Adipose tissue (tissue), 3 donors: ENCODE results near the gene KDM1B. TPM values are rescaled to one million over a fixed set of nuclear protein-coding genes. Genes with fewer than 3 reads are reported as not detected.

ENCODE experiments used
- H3K27ac ChIP-seq: one replicate; pipeline ENCODE4 v1.5.1; 2013; ENCODE audit warnings: low read depth, low read length
- WGBS, 3 donors: extraction: QIAGEN DNeasy Blood & Tissue Kit; methylation state at CpG; one replicate each; pipeline ENCODE4 v1.1.7; 2013; 5-methylcytosine and 5-hydroxymethylcytosine counted together
- polyA plus RNA-seq, 3 donors: library from polyadenylated mRNA; stranded (reverse); fragments of 200-250 nt; gene quantifications; one replicate each; pipeline ENCODE4 v1.2.3, GENCODE V29; 2013
- donor health status: healthy with polysubstance abuse.
- donor health status: Bipolar disorder and iron deficiency.
- donor health status: healthy.

KDM1B gene
- polyA plus RNA-seq, 3 donors, result 4.0 to 9.7 (median 4.9) TPM

DNA sequence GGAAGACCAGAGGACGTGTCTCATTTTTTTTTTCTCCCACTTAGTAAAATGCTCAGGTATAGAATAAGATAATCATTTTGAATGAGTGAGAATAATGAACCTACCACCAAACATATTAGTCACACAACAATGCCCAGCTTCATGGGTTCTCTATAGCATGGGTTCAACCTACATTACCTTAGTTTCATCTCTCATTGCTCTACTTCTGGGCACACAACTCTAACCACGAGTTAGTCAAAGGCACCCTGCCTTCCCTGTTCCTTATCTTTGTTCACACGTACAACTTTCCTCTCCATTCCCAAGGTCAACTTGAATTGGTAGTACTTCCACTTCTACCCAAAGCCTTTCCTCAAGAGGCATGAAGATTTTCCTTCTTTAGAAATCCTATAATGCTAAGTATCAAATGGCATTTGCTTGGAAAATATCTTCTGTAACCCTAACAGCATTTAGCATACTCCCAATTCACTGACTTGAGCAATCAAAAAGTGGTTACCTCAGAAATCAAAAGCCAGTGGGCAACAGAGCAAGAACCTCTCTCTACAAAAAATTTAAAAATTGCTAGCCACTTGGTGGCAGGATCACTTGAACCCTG, 88.2 kb downstream of the KDM1B start:
- WGBS, 3 donors, result 63 to 80% (median 80%) methylated on average over 3 of the region's 3 CpGs

DNA sequence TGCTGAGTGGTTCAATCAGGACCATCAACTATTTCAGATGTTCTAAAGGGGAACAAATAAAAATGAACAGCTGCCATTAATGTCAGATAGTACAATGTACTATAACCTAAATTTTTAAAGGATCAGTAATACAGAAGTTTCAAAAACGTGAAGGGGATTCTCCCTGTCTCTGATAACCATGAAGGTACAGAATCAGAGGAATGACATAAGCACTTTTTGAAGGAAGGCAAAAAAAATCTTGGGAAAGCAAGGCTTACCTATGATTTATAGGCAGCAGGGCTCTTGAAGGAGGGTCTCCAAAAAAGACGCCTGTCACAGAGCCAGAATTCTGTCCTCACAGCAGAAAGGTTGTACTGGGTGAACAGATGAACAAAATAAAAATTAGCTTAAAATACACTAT, 89.0 kb downstream of the KDM1B start:
- no peak overlapping the region for H3K27ac ChIP-seq
- 80 to 91% (median 83%) methylated on average over 2 of the region's 2 CpGs for WGBS, 3 donors

More for the DNA sequence above, 88.2 kb downstream of the KDM1B start:
- H3K27ac ChIP-seq, result no peak overlapping the region

DNA sequence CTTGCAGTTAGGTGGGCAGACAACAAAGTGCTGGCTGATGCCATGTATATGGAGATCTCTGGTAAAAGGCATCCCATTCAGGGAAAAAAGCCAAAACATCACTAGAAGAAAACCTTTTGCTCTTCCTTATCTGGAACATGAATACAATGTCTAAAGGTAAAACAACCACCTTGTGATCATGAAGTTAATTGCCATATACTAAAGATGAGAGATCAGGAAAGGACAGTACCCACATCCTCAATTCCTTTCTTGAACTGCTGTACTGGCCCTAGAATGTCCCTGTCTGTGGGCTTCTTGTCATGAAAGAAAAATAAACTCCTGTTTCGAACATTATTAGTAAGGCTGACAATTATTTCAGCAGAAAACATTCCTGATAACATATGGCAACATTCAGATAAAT, 89.9 kb downstream of the KDM1B start:
- H3K27ac ChIP-seq, result no peak overlapping the region
- 86 to 96% (median 92%) methylated on average over 1 of the region's 1 CpG for WGBS, 3 donors

DNA sequence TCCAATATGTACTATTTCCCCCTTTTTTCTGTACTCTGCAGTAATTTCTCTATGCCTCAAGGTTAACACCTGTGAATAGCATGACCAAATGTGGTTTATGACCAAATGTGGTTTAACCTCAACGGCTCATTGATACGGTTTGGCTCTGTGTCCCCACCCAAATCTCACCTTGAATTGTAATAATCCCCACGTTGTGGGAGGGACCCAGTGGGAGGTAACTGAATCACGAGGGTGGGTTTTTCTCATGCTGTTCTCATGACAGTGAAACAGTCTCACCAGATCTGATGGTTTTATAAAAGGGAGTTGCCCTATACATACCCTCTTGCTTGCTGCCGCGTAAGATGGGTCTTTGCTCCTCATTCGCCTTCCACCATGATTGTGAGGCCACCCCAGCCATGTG, 90.4 kb downstream of the KDM1B start:
- 79 to 85% (median 85%) methylated on average over 7 of the region's 7 CpGs for WGBS, 3 donors
- H3K27ac ChIP-seq, result no peak overlapping the region

DNA sequence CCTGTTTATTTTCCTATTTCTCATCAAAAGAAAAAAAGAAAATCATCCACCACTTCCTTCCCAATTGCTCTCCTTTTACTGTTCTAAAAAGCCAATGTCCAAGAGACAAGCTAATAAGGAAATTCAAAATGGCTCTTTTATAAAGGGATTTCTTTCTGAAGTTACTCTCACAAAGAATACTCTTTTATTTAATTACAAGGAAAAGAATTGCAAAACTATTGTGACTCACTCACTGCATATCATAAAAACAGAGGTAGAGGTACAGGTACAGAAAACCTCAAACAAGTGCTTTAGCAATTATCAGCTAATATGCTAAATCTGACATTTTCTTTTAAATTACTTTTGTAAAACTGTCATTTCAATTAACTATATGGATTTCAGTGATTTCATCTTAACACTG, 91.0 kb downstream of the KDM1B start:
- H3K27ac ChIP-seq, result no peak overlapping the region

DNA sequence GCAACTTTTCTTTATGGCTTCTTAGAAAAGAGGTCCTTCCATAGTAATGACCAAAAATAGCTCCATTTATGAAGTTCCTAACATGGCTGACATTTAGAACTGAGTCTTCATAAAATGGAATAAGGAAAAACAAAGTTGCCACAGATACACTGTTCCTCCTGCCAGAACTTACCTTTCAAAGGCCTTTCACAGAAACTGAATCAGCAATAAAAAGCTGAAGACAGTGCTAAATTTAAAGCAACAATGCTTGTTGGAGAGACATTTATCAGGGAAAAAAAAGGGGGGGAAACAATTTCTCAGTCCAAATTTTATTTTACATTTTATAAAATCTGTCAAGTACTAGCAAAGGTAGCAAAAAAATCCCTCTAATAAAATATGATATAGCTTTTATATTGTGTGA, 91.8 kb downstream of the KDM1B start:
- no peak overlapping the region for H3K27ac ChIP-seq

DNA sequence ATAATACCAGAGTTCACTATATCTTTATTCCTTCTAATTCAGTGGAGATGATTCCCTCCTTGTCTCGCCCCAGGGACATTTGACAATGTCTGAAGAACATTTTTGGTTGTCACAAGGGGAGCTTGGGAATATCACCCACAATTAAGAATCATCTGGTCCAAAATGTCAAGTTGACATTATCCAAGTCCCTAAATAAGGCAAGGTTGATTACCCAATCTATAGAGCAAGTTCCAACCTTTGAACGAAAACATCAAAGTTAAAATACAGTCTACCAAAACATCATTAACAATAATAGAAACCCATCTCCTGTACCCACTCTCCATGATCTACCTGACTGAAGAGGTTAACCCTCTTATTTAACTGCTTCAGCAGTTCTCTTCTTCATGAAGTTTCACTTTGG, 93.5 kb downstream of the KDM1B start:
- no peak overlapping the region for H3K27ac ChIP-seq
- 94 to 97% (median 96%) methylated on average over 2 of the region's 2 CpGs for WGBS, 3 donors

DNA sequence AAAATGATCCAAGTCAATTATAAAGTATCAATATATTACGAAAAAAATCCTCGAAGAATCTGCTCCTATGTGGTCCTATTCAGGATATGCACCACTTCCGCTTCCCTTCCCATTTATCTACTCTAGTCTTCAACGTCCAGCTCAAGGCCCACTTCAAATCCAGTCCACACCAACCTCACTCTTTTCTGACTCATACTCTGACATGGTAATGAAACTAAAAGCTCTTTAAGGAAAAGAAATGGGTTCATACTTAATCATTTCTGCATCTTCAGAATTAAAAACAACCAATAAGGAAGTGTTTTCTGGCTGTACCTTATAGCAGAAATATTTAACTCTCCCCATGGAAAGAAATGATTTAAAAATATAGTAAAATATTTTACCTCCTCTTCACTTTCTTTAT, 94.0 kb downstream of the KDM1B start:
- 87 to 94% (median 93%) methylated on average over 4 of the region's 4 CpGs for WGBS, 3 donors
- no peak overlapping the region for H3K27ac ChIP-seq

DNA sequence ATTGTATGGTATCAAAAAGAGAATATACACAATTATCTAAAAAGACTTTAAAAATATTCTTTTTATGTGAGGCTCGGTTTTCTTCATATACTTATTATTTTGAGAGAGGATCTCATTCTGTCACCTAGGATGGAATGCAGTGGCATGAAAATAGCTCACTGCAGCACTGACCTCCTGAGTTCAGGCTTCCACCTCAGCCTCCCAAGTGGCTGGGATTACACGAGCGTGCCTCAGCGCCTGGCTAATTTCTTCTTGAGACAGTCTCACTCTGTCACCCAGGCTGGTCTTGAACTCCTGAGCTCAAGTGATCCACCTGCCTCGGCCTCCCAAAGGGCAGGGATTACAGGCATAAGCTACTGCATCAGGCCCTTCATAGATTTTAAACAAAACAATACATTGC, 98.4 kb downstream of the KDM1B start:
- H3K27ac ChIP-seq, result no peak overlapping the region
- WGBS, 3 donors, result 87 to 96% (median 89%) methylated on average over 5 of the region's 5 CpGs

DNA sequence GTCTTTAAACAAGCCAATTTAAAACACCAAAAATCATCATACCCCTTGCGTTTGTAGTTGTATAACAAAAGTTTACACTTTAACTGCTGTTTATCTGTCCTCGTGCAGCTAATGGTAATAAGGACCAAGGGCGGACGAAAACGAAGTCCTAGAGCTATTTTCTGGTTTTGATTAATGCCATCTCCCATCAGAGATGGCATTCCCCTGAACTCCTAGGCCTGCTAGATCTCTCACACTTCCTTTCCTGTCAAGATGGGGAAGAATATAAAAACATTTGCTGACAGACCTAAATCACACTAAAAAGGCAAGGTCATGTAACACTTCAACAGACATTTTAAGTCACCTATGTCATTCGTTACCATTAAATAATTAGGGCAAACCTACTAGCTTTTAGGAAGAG, 99.6 kb downstream of the KDM1B start:
- H3K27ac ChIP-seq, result no peak overlapping the region
- WGBS, 3 donors, result 85 to 87% (median 86%) methylated on average over 6 of the region's 6 CpGs

DNA sequence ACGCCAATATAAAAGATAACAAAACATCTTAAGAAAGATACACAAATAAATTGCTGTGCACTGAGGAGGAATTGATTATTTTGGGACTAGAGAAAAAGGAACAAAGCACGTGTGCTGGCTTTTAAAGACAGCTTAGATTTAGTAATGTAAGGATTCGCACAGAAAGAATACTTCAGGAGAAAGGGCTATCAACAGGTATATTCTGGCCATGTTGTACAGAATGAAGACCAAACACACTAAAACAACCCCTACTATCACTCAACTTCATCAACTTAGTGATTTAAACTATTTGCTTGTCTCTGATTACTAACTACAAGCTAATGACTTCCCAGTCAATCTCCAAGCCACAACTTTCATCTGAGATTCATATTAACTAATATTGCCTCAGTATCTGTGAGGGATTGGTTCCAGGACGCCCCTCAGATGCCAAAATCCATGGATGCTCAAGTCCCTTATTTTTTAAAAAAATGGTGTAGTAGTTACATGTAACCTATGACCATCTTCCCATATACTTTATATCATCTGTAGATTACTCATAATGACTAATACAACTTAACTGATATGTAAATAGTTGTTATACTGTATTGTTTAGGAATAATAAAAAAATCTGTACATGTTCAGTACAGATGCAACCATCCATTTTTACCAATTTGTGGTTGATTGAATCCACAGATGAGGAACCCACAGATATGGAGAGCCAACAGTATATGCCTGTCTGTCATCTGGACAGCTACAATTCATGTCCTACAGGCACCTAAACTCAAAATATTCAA, 104.6 kb downstream of the KDM1B start:
- H3K27ac ChIP-seq, result no peak overlapping the region
- 83 to 89% (median 88%) methylated on average over 4 of the region's 4 CpGs for WGBS, 3 donors

DNA sequence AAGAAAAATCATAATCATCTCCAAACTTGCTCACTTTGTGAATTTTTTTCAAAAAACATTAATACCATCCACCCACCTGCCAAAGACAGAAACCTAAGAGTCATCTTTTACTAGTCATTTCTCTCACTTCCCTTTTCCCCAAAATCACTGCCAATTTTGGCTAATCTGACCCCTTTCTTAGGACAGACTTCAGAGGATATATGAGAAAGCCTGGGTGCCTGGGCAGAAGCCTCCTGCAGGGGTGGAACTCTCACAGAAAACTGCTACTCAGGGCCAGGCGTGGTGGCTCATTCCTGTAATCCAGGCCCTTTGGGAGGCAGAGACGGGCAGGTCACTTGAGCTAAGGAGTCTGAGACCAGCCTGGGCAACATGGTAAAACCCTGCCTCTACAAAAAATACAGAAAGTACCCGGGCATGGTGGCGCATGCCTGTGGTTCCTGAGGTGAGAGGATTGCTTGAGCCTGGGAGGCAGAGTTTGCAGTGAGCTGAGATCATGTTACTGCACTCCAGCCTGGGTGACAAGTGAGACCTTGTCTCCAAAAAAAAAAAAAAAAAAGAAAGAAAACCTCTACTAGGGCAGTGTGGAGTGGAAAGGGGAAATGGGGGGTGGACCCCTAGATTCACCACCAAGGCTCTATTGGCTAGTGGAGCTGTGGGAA, 105.4 kb downstream of the KDM1B start:
- H3K27ac ChIP-seq, result no peak overlapping the region
- 58 to 70% (median 69%) methylated on average over 4 of the region's 4 CpGs for WGBS, 3 donors

DNA sequence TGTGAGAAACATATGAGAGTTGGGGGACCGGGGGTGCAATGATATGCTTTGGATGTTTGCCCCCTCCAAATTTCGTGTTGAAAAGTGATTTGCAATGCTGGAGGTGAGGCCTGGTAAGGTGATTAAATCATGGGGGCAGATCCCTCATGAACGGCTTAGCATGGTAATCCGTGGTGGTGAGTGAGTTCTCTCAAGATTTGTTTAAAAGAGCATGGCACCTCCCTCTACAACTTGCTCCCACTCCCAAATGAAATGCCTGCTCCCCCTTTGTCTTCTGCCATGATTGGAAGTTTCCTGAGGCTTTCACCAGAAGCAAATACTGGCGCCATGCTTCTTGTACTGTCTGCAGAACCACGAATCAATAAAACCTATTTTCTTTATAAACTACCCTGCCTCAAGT, 106.7 kb downstream of the KDM1B start:
- WGBS, 3 donors, result 76 to 79% (median 79%) methylated on average over 6 of the region's 6 CpGs
- no peak overlapping the region for H3K27ac ChIP-seq

DNA sequence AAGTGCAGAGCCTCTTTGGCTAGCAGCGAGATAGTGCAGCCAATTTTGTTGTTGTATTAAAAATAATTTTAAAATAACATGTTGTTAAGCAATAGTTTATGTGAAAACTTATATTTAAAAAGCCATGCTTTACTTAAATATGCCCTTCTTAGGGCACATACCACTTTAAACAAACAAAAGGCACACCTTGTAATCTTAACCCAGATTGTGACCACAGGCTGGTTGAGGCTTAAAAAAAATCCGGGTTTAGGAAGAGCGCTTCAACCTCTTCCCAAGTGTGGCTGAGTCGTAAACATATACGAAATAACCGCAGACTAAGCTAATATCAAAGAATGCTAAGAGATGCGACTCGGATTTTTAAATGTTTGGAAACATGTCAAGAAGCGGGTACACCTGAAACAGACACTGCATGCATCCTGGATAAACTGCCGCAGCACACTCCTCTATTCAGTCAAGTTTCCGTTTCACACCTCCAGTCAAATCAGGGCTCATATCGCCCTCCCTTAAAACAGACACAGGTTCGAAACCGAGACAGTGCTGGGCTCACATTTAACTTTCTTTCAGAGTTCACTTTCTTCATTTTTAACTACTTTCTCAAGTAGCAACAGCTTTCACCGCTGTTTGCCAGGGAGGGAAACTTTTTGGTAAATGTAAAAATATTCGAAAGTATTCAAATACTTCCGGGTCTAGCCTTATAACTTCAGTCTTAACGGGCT, 107.6 kb downstream of the KDM1B start:
- no peak overlapping the region for H3K27ac ChIP-seq
- 8 to 9% (median 8%) methylated on average over 18 of the region's 18 CpGs for WGBS, 3 donors

DNA sequence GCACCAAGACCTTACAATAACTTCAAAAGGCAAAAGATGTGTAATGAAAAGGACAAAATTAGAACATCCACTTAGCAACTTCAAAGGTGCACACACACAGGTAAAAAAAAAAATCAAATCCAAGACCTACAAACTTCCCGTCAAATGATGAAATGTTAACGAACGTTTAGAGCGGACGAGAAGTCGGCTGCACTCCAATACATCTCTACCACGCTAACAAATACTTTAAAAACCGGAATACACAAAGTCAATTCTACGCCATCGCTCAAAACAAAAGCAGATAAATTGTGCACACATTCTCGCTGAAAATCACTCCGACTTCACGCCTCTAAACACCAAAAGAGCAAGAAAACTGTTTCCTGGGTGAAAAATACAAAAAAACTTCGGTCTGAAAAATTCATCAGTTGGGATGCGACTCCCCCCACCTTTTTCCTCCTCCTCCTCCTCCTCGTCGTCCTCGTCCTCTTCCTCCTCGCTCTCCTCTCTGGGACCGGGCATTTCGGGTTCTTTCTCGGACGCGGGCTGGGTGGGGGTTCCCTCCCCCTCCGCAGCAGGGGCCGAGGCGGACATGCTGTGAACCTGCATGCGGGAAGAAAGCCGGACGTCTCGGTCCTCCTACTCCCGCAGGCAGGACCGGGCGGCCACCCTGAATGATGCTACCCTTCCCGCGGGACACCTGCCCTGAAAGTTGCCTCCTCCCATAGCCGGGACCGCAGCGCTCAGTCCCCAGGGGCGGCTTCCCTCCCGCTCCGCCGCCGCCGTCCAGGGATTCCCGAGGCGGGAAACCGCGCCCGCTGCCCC, 108.4 kb downstream of the KDM1B start:
- H3K27ac ChIP-seq, result peak overlapping the region; percentile 51
- 0% methylated on average over 36 to 50 of the region's 50 CpGs for WGBS, 3 donors

DNA sequence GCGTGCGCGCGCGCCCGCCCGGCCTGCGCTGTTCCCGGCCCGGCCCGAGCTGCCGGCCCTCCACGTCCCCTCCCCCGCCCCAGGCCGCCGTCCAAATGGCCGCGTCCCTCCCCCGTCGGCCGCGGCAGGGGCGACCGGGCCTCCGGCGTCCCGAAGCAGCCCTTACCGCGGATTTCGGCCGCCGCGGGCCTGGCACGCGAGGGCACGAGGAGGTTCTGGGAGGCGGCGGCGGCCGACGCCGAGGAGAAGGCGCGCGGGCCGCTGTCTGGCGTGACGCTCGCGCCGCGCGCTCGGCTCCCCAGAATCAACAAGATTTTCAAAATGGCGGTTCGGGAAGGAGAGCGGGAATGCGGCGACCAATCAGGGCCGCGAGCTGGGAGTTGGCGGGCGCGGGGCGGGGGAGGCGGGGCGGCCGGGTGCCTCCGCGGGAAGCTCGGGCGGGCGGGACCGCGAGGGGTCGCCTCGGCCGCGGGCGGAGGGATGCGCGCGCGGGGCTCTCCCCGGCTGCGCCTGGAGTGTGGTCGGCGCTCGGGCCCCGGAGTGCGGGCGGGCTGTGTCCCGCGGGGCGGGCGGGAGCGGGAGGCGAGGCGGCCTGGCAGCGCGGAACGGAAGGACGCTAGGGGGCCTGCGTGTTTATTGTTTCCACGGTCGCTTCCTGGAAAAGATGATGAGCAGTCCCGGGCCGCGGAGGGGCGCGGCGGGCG, 109.1 kb downstream of the KDM1B start, which contains the start of gene DEK:
TSS of gene DEK (minus strand) at position 312 of the 704 bp plus-strand sequence. CDS start 543 bp downstream, outside the sequence.
- WGBS, 3 donors, result 0 to 2% (median 1%) methylated on average over 47 to 110 of the region's 113 CpGs
- peak within 1 kb of the TSS; percentile 51 for H3K27ac ChIP-seq

DNA sequence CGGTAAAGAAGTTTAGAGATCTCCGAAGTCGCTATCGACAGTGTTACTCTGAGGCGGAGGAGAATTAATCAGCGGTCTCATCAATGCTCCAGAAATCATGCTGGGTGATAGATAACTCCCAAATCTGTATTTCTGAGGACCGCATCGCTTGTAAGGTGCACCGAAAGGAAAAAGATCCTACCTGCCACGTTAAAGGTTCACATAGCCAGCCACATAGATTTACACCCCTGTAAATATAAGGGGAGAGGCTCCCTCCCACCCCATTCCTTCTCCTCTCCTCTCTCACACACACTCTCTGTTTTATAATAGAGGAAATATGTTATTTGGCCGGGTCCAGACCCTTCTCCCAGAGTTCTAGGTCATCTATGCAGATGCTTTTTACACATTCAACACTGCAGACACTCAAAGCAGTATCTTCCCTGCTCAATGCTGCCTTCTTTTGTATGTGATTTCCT, 109.7 kb downstream of the KDM1B start:
- H3K27ac ChIP-seq, result peak overlapping the region; percentile 8
- 2 to 6% (median 2%) methylated on average over 11 of the region's 11 CpGs for WGBS, 3 donors
